ENCODE data around the gene LIN54.
A peak's percentile ranks its signal among the peaks of the same experiment; 100 is the strongest.
"Not testable (repeated sequence)": the region's sequence is repeated elsewhere in the genome, so short reads cannot be mapped to it uniquely, and the experiment has no call there.

LIN54 gene

GRCh38 chr4:82989575-82990429, 20.8 kb downstream of the LIN54 start:
- DNase-seq (ENCODE audit: insufficient read length, low spot score) (no peak), FAIRE-seq (no peak)
- TF ChIP-seq POLR2A (IDR thresholded peaks at IDR 0.05; ENCODE audit: low read depth, low read length) = no peak

GRCh38 chr4:82988323-82988832, 22.2 kb downstream of the LIN54 start:
- DNase-seq (ENCODE audit: insufficient read length, low spot score) (no peak), FAIRE-seq (no peak)
- TF ChIP-seq POLR2A (IDR thresholded peaks at IDR 0.05; ENCODE audit: low read depth, low read length) = no peak

- not testable (repeated sequence) for FAIRE-seq; DNase-seq (ENCODE audit: insufficient read length, low spot score)
Measured at GRCh38 chr4:82987519-82987918, 23.1 kb downstream of the LIN54 start.

GRCh38 chr4:82984459-82984858, 26.2 kb downstream of the LIN54 start:
- FAIRE-seq = peak; percentile 58
- peak; percentile 4 for DNase-seq (ENCODE audit: insufficient read length, low spot score)
- TF ChIP-seq POLR2A (IDR thresholded peaks at IDR 0.05; ENCODE audit: low read depth, low read length) = no peak

GRCh38 chr4:82983444-82983843, 27.2 kb downstream of the LIN54 start:
- FAIRE-seq (no peak), DNase-seq (ENCODE audit: insufficient read length, low spot score) (no peak)
- TF ChIP-seq POLR2A (IDR thresholded peaks at IDR 0.05; ENCODE audit: low read depth, low read length) = no peak

GRCh38 chr4:82981138-82981537, 29.5 kb downstream of the LIN54 start:
- FAIRE-seq (no peak), DNase-seq (ENCODE audit: insufficient read length, low spot score) (no peak)
- TF ChIP-seq POLR2A (IDR thresholded peaks at IDR 0.05; ENCODE audit: low read depth, low read length) = no peak

GRCh38 chr4:82975792-82976191, 34.8 kb downstream of the LIN54 start:
- no peak for FAIRE-seq
- TF ChIP-seq POLR2A (IDR thresholded peaks at IDR 0.05; ENCODE audit: low read depth, low read length) = no peak
- no peak for DNase-seq (ENCODE audit: insufficient read length, low spot score)

GRCh38 chr4:82969414-82969813, 41.2 kb downstream of the LIN54 start:
- DNase-seq (ENCODE audit: insufficient read length, low spot score) (no peak), FAIRE-seq (no peak)
- no peak for TF ChIP-seq POLR2A (IDR thresholded peaks at IDR 0.05; ENCODE audit: low read depth, low read length)

GRCh38 chr4:82968972-82969371, 41.7 kb downstream of the LIN54 start:
- FAIRE-seq (no peak), DNase-seq (ENCODE audit: insufficient read length, low spot score) (no peak)
- TF ChIP-seq POLR2A (IDR thresholded peaks at IDR 0.05; ENCODE audit: low read depth, low read length) = no peak

GRCh38 chr4:82965763-82966162, 44.9 kb downstream of the LIN54 start:
- FAIRE-seq = no peak
- no peak for DNase-seq (ENCODE audit: insufficient read length, low spot score)

GRCh38 chr4:82957045-82957444, 53.6 kb downstream of the LIN54 start:
- FAIRE-seq = no peak
- no peak for TF ChIP-seq POLR2A (IDR thresholded peaks at IDR 0.05; ENCODE audit: low read depth, low read length)
- no peak for DNase-seq (ENCODE audit: insufficient read length, low spot score)

More at GRCh38 chr4:82965763-82966162, 44.9 kb downstream of the LIN54 start:
- TF ChIP-seq POLR2A (IDR thresholded peaks at IDR 0.05; ENCODE audit: low read depth, low read length) = no peak

GRCh38 chr4:82954212-82954611, 56.4 kb downstream of the LIN54 start:
- DNase-seq (ENCODE audit: insufficient read length, low spot score) (no peak), FAIRE-seq (no peak)
- no peak for TF ChIP-seq POLR2A (IDR thresholded peaks at IDR 0.05; ENCODE audit: low read depth, low read length)

- FAIRE-seq (no peak), DNase-seq (ENCODE audit: insufficient read length, low spot score) (no peak)
- no peak for TF ChIP-seq POLR2A (IDR thresholded peaks at IDR 0.05; ENCODE audit: low read depth, low read length)
Measured at GRCh38 chr4:82951196-82951595, 59.4 kb downstream of the LIN54 start.

GRCh38 chr4:82948647-82949204, 61.9 kb downstream of the LIN54 start:
- DNase-seq (ENCODE audit: insufficient read length, low spot score) = no peak
- no peak for FAIRE-seq
- TF ChIP-seq POLR2A (IDR thresholded peaks at IDR 0.05; ENCODE audit: low read depth, low read length) = no peak

- no peak for FAIRE-seq
- no peak for TF ChIP-seq POLR2A (IDR thresholded peaks at IDR 0.05; ENCODE audit: low read depth, low read length)
- no peak for DNase-seq (ENCODE audit: insufficient read length, low spot score)
Measured at GRCh38 chr4:82947498-82947897, 63.1 kb downstream of the LIN54 start.

All from H54 (cell line).